Hepatocyte (in vitro differentiated cells): ENCODE measurements around the gene HNRNPD.

ENCODE experiments used
- EZH2phosphoT487 ChIP-seq: fragments of 200-600 bp; sonication (generic); IDR thresholded peaks from one replicate; pipeline ENCODE4 v1.6.1; 2018; ENCODE audit warnings: antibody characterized with exemption, mild to moderate bottlenecking, low read depth, moderate library complexity; ENCODE audit not compliant: unreplicated experiment, severe bottlenecking
- TF ChIP-seq, protein P1 (sequence below): fragments of 200-600 bp; sonication (generic); IDR thresholded peaks from 2 replicates; pipeline ENCODE4 v1.5.1; 2016; ENCODE audit warnings: antibody characterized with exemption, mild to moderate bottlenecking; ENCODE audit not compliant: poor library complexity

DNA sequence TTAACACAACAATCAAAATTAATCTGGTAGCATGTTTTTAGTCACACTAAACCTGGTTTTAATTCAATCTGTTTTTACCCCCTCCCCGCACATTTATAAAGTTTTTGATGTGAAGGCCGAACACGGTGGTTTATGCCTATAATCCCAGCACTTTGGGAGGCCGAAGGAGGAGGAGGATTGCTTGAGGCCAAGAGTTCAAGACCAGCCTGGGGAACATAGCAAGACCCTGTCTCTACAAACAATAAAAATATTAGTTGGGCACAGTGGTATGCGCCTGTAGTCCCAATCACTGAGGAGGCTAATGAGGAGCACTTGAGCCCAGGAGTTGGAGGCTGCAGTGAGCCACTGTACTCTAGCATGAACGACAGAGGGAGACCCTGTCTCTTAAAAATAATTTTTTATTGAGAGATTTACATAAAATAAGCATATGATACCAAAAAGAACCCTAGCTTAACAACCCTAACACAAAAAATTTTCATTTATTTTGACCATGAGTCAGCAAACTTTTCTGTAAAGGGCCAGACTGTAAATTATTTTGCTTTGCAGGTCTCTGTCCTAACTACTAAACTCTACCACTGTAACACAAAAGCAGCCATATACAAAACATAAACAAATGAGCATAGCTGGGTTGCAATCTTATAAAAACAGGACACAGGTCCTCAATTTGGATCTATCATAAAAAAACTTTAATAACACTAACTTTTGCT lies 21.5 kb downstream of the HNRNPD start:
- TF ChIP-seq, protein P1, sequence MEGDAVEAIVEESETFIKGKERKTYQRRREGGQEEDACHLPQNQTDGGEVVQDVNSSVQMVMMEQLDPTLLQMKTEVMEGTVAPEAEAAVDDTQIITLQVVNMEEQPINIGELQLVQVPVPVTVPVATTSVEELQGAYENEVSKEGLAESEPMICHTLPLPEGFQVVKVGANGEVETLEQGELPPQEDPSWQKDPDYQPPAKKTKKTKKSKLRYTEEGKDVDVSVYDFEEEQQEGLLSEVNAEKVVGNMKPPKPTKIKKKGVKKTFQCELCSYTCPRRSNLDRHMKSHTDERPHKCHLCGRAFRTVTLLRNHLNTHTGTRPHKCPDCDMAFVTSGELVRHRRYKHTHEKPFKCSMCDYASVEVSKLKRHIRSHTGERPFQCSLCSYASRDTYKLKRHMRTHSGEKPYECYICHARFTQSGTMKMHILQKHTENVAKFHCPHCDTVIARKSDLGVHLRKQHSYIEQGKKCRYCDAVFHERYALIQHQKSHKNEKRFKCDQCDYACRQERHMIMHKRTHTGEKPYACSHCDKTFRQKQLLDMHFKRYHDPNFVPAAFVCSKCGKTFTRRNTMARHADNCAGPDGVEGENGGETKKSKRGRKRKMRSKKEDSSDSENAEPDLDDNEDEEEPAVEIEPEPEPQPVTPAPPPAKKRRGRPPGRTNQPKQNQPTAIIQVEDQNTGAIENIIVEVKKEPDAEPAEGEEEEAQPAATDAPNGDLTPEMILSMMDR = no peak
- TF ChIP-seq EZH2phosphoT487 = no peak
